Measurements from ENCODE around the gene CDH13.

DNA sequence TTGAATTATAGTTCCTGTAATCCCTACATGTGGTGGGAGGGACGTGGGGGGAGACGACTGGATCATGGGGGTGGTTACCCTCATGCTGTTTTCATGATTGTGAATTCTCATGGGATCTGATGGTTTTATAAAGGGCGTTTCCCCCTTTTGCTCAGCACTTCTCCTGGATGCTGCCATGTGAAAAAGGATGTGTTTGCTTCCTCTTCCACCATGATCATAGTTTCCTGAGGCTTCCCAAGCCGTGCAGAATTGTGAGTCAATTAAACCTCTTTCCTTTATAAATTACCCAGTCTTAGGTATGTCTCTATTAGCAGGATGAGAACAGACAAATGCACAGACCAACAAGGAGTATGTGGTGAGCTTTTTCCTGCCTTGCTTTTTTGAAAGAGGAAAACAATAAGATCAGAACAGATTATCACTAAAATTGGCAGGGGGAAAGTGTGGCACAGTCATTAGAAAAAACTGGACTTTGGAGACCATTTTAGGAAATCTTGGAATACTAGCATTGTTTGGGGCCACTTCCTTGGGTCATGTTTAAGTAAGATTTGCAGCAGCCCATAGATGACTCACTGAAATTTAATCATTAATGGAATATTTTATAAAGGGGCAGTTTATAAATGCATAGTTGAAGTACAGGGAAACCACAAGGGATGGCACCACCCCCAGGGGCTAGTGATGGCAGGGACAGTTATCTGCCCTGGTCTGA lies 352.8 kb downstream of the CDH13 start:
- no peak for TF ChIP-seq ZNF274 (IDR thresholded peaks at IDR 0.05; ENCODE audit: low read length)
- TF ChIP-seq ZNF274 (tag by site-specific recombination; IDR thresholded peaks at IDR 0.05; ENCODE audit: borderline replicate concordance): no peak
- TF ChIP-seq, protein P1, sequence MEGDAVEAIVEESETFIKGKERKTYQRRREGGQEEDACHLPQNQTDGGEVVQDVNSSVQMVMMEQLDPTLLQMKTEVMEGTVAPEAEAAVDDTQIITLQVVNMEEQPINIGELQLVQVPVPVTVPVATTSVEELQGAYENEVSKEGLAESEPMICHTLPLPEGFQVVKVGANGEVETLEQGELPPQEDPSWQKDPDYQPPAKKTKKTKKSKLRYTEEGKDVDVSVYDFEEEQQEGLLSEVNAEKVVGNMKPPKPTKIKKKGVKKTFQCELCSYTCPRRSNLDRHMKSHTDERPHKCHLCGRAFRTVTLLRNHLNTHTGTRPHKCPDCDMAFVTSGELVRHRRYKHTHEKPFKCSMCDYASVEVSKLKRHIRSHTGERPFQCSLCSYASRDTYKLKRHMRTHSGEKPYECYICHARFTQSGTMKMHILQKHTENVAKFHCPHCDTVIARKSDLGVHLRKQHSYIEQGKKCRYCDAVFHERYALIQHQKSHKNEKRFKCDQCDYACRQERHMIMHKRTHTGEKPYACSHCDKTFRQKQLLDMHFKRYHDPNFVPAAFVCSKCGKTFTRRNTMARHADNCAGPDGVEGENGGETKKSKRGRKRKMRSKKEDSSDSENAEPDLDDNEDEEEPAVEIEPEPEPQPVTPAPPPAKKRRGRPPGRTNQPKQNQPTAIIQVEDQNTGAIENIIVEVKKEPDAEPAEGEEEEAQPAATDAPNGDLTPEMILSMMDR (tag by site-specific recombination; IDR thresholded peaks at IDR 0.05): no peak
- TF ChIP-seq YY1 (tag by site-specific recombination; IDR thresholded peaks at IDR 0.05): no peak
- TF ChIP-seq, protein P2, sequence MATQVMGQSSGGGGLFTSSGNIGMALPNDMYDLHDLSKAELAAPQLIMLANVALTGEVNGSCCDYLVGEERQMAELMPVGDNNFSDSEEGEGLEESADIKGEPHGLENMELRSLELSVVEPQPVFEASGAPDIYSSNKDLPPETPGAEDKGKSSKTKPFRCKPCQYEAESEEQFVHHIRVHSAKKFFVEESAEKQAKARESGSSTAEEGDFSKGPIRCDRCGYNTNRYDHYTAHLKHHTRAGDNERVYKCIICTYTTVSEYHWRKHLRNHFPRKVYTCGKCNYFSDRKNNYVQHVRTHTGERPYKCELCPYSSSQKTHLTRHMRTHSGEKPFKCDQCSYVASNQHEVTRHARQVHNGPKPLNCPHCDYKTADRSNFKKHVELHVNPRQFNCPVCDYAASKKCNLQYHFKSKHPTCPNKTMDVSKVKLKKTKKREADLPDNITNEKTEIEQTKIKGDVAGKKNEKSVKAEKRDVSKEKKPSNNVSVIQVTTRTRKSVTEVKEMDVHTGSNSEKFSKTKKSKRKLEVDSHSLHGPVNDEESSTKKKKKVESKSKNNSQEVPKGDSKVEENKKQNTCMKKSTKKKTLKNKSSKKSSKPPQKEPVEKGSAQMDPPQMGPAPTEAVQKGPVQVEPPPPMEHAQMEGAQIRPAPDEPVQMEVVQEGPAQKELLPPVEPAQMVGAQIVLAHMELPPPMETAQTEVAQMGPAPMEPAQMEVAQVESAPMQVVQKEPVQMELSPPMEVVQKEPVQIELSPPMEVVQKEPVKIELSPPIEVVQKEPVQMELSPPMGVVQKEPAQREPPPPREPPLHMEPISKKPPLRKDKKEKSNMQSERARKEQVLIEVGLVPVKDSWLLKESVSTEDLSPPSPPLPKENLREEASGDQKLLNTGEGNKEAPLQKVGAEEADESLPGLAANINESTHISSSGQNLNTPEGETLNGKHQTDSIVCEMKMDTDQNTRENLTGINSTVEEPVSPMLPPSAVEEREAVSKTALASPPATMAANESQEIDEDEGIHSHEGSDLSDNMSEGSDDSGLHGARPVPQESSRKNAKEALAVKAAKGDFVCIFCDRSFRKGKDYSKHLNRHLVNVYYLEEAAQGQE (tag by site-specific recombination; IDR thresholded peaks at IDR 0.05): no peak
- TF ChIP-seq ZBTB20 (tag by site-specific recombination; IDR thresholded peaks at IDR 0.05): no peak
- no peak for TF ChIP-seq REPIN1 (tag by site-specific recombination; IDR thresholded peaks at IDR 0.05; ENCODE audit: low read depth)
- TF ChIP-seq ZNF2 (tag by site-specific recombination; IDR thresholded peaks at IDR 0.05): no peak

Data from HEK293 (cell line).